CD4-positive, alpha-beta T cell treated with Interleukin-6 at 100 ng/mL for 8 hours (primary cell): ENCODE data around the gene TTYH3.

ENCODE experiments used
- DNase-seq: peaks from one replicate; pipeline ENCODE4 v3.0.0-alpha.2; 2020; ENCODE audit warnings: mixed read lengths, low spot score

TTYH3 gene

GRCh38 chr7:2708547-2709310 is 76.9 kb downstream of the TTYH3 start:
- DNase-seq: no peak

GRCh38 chr7:2709553-2710285 is 77.9 kb downstream of the TTYH3 start:
- DNase-seq: peak; percentile 79

GRCh38 chr7:2710286-2710655 is 78.5 kb downstream of the TTYH3 start:
- DNase-seq: peak; percentile 54

- DNase-seq: peak; percentile 45
Measured at GRCh38 chr7:2710901-2711551, 79.2 kb downstream of the TTYH3 start.

- no peak for DNase-seq
Measured at GRCh38 chr7:2711895-2712675, 80.3 kb downstream of the TTYH3 start.

GRCh38 chr7:2713370-2713769 is 81.6 kb downstream of the TTYH3 start:
- no peak for DNase-seq

GRCh38 chr7:2713978-2714377 is 82.2 kb downstream of the TTYH3 start:
- no peak for DNase-seq
